Astrocyte of the spinal cord (primary cell): ENCODE data around the gene RITA1.

Experiments used
- DNase-seq: peaks from one replicate; pipeline ENCODE4 v3.0.0; 2011; ENCODE audit warnings: low read depth, low spot score
- H3K4me3 ChIP-seq: 2 replicates; pipeline ENCODE4 v1.5.1; 2011; ENCODE audit warnings: low read depth, mild to moderate bottlenecking, low read length, moderate library complexity
- CTCF ChIP-seq: IDR thresholded peaks from 2 replicates; pipeline ENCODE4 v1.5.1; 2012; ENCODE audit warnings: low read depth, mild to moderate bottlenecking, low read length, inconsistent platforms
- in situ Hi-C: cut with HindIII; loops from 2 replicates; pipeline ENCODE4 v1.10.0; 2017; ENCODE audit warnings: low sequenced_read_pairs

The RITA1 gene

GRCh38 chr12:113179023-113179422 is 6.5 kb upstream of the RITA1 start:
- TF ChIP-seq CTCF: no peak

GRCh38 chr12:113180333-113180732 is 5.2 kb upstream of the RITA1 start:
- no peak for TF ChIP-seq CTCF
- in situ Hi-C loops: no loop called here
- no peak for DNase-seq
- no peak overlapping the region for H3K4me3 ChIP-seq

More at GRCh38 chr12:113179023-113179422, 6.5 kb upstream of the RITA1 start:
- DNase-seq: no peak
- H3K4me3 ChIP-seq: no peak overlapping the region
- in situ Hi-C loops: no loop called here

GRCh38 chr12:113181975-113182374 is 3.5 kb upstream of the RITA1 start:
- in situ Hi-C loops: no loop called here
- H3K4me3 ChIP-seq: no peak overlapping the region
- DNase-seq: no peak
- no peak for TF ChIP-seq CTCF

DNA sequence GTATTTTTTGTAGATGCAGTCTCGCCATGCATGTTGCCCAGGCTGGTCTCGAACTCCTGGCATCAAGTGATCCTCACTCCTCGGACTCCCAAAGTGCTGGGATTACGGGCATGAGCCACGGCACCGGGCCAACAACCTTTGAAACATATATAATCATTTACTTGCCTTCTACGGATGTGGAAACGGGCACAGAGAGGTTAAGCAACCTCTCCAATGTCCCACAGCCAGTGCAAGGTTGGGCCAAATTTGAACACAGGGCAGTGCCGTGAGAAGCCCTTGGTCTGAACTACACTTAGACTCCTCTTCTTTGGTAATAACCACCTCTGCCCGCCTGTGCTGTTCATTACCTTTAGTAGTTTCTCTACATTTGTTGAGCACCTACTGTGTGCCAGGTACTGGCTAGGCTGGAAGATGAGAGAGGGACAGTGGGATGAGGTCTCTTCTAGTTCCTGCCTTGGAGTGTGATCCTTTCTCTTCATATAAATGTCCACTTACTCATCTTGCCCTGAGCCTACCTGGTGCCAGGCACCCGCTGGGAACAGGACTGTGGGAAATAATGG is 2.4 kb upstream of the RITA1 start:
- no peak for DNase-seq
- H3K4me3 ChIP-seq: no peak overlapping the region
- in situ Hi-C loops: no loop called here
- TF ChIP-seq CTCF: no peak

DNA sequence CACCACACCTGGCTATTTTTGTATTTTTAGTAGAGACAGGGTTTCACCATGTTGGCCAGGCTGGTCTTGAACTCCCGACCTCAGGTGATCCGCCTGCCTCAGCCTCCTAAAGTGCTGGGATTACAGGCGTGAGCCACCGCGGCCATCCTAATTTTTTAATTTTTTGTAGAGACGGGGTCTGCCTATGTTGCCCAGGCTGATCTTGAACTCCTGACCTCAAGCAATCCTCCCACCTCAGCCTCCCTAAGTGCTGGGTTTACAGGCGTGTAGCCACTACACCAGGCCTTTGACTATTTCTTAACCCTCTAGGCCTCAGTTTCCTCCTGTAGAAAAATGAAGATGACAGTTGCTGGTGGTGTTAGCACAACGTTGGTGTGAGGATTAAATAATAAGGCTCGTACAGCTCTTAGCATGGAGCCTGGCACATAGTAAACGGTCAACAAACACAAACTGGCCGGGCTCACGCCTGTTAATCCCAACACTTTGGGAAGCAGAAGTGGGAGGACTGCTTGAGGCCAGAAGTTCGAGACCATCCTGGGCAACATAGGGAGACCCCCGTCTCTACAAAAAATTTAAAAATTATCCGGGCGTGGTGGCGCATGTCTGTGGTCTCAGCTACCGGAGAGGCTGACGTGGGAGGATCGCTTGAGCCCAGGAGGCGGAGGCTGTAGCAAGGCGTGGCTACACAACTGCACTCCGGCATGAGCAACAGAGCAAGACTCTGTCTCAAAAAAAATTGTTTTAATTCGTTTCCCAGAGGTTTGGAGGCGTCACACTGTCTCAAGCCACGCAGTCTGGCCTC is 1.2 kb upstream of the RITA1 start:
- in situ Hi-C loops: no loop called here
- H3K4me3 ChIP-seq: peak overlapping the region; percentile 86
- no peak for DNase-seq
- TF ChIP-seq CTCF: no peak

- no peak for TF ChIP-seq CTCF
- in situ Hi-C loops: no loop called here
Observed at GRCh38 chr12:113184900-113185179, 681 bp upstream of the RITA1 start.

More at GRCh38 chr12:113184900-113185179, 681 bp upstream of the RITA1 start:
- H3K4me3 ChIP-seq: peak overlapping the region; percentile 86
- DNase-seq: peak; percentile 92
